ENCODE measurements around the gene GAD1.

The GAD1 gene

GRCh38 chr2:170895023-170895757, 78.5 kb downstream of the GAD1 start:
- DNase-seq (ENCODE audit: low read depth, low spot score): no peak

GRCh38 chr2:170896622-170897021, 79.9 kb downstream of the GAD1 start:
- DNase-seq (ENCODE audit: low read depth, low spot score): no peak

GRCh38 chr2:170897108-170897507, 80.4 kb downstream of the GAD1 start:
- DNase-seq (ENCODE audit: low read depth, low spot score): no peak

- DNase-seq (ENCODE audit: low read depth, low spot score): no peak
Observed at GRCh38 chr2:170905864-170906263, 89.2 kb downstream of the GAD1 start.

Data from activated CD4-positive, CD25-positive, alpha-beta regulatory T cell treated with anti-CD3 and anti-CD28 coated beads, Interleukin-2, amount 50 U/mL, for 16 hours (primary cell).